Bone marrow (tissue), 2 donors: ENCODE data around the gene LCMT1.

Source experiments
- DNase-seq, 2 donors: peaks; one replicate each; lab custom pipeline; 2025; lab: John Stamatoyannopoulos, UW

LCMT1 gene

DNA sequence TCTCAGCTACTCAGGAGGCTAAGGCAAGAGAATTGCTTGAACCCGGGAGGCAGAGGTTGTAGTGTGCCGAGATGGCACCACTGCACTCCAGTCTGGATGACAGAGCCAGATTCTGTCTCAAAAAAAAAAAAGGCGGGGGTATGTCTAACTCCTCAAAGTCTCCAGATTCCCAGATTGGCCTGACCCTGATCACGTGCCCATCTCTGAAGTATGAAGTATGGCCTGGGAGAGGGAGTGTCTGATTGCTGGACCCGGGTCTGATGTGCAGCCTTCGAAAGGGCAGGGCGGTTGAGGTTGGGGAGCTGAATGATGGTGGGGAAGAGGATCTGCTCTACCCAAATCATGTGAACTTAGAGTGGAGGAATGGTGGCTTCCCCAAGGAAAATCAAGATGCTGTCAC is 87.9 kb downstream of the LCMT1 start:
- DNase-seq, result no peak

DNA sequence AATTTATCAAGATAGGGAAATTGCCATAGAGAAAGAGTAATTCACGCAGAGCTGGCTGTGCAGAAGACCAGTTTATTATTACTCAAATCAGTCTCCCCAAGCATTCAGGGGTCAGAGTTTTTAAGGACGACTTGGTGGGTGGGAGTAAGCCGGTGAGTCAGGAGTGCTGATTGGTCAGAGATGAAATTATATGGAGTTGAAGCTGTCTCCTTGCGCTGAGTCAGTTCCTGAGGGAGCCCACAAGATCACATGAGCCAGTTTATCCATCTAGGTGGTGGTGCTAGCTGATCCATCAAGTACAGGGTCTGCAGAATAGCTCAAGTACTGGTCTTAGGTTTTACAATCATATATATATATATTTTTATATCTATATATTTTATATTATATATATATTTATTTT is 99.2 kb downstream of the LCMT1 start:
- DNase-seq, result peak in 1 of 2 donors; percentile 47

DNA sequence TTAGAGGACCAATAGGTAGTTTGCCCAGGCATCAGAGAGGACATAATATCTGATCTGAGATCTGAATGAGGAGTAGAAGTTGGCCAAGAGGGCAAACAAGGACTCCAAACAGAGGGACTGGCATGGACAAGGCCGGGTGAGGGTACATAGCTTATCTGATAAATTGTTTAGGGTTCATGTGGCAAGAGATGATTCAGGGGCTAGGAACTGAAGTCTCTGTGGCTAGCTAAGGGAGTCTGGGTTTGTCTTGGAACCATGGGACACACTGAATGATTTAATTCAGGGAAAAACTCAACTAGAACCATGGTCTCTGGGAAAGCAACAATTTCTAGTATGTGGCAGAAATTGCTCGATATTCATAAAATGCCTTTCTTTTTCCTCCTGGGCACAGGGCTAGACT is 101.1 kb downstream of the LCMT1 start:
- DNase-seq, result no peak

DNA sequence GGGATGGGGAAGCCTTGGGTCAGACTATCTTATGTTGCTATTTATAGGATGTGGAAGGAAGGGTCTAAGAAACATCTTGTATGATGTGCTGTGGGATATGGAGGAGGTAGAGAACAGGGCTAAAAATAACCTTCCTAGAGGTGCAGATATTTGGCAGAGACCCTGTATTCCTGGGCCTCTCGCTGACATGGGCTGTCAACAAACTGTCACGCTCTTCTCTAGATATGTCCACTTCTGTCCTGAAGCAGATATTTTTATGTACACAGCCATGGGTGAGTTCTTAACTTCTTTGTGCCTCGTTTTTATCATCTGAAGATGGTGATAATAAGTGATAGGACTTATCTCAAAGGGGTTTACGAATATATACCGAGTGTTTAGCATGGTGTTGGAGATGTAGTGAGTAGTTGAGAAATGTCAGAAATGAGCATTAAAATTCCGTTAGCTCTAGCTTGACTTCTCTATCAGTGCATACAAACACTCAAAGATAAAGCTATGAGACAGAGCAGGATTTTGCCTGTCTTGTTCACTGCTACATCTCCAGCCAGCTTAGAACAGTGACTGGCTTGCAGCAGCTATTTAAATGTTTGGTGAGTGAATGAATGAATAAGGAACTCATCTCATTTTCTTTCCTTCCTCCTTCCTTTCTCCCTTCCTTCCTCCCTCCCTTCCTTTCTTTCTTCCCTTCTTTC is 102.3 kb downstream of the LCMT1 start:
- DNase-seq, result no peak

DNA sequence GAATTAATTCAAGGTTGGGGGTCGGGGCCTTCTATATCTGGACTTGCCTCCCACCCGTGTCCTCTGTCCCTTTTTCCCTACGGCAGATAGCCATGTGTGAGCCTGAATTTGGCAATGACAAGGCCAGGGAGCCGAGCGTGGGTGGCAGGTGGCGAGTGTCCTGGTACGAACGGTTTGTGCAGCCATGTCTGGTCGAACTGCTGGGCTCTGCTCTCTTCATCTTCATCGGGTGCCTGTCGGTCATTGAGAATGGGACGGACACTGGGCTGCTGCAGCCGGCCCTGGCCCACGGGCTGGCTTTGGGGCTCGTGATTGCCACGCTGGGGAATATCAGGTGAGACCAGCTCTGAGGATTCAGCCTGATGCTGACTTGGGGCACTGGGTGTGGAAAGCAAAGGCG is 105.6 kb downstream of the LCMT1 start:
- DNase-seq, result no peak

DNA sequence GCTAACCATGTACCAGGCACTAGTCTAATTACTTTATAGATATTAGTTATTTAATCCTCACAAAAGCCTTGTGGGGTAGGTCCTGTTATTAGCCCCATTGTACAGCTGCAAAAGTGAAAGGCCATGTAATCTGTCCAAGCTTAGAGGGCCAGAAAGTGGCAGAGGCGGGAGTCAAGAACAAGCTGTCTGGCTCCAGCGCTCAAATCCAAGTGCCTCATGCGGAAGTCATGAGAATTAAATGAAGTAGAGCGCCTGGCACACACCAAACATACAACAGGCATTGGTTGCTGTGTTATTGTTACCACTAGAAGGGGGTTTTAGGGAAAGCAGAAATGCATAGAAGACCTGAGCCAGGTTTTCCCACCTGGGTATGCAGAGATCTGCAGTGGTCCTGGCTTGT is 106.4 kb downstream of the LCMT1 start:
- DNase-seq, result no peak

DNA sequence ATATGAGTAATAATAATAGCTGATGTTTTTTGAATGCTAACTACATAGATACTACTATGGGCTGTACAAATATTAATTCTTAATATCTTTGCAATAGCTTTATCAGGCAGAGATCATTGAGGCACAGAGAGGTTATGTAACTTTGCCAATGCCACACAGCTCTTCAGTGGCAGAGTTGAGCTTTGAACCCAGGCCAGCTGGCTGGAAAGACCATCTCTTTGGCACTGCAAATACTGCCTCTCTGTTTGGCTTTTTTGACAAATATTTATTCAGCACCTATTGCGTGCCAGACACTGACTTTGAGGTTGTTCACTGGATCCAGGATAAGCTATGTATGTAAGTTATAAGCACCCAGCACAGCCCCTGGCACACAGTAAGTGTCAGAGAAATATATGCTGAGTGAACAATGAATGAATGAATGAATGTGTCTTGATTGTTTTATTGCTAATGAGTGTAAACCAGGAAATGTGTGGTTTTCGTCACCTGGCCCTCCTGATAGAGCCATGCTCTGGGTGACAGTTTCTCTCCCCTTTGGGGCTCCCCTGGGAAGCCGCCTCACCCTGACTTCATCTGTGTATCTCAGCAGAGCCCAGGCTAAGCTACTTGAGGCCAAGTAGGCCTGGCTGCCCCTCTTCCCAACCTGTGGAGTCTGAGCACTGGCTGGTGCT is 107.7 kb downstream of the LCMT1 start:
- DNase-seq, result no peak

DNA sequence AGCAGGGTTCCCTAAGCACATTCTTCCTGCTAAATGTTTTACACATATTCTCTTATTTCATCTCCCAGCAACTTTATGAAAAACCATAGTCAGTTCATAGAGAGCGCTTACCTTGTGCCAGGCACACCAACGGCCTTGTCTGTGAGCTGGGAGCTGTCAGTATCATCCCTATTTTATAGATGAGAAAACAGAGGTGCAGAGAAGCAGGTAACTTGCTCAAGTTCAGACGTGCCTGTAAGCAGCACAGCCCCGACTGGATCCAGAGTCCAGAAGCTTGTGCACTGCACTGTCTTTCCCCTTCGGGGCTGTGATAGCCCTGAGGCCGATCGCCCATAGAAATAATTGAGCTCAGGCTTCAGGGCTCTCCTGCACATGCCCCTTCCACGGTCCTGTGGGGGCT is 111.4 kb downstream of the LCMT1 start:
- DNase-seq, result no peak

DNA sequence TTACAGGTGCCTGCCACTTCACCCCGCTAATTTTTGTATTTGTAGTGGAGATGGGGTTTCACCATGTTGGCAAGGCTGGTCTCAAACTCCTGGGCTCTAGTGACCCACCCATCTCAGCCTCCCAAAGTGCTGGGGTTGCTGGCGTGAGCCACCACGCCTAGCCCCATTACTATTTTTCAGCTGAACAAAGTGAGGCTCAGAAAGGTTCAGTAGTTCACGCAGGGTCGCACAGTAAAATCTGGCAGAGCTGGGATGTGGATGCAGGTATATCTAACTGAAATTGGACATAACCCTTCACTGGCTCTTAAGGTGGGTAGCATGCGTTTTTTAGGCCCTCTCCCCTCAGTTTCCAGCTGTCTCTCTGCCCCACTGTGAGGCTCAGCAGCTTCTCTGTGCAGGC is 112.4 kb downstream of the LCMT1 start:
- no peak for DNase-seq

DNA sequence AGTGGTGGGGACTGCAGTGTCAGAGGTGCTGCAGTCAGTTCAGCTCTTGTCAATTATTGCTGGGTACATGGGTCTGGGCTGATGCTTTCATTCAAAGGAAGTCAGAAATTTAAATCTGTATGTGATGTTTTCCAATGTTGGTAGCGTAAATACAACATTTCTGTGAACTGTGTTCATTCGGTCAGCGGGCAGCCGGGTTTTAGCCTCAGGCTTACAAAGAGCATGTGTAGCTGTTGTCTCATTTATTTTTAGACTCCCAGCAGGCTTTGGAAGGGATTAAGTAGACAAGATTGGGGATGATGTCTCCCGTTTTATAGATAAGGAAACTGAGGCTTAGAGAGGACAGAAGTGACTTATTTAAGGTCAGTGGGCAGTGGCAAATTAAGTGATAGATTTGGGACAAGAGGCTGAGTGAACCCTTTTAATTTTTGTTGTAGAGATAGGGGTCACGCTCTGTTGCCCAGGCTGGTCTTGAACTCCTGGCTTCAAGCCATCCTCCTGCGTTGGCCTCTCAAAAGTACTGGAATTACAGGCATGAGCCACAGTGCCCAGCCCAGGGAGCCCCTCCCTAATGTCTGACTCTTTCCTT is 113.3 kb downstream of the LCMT1 start:
- no peak for DNase-seq
